IMR-90 (cell line): ENCODE measurements around the gene CEL. TPM values are rescaled to one million over a fixed set of nuclear protein-coding genes. Genes with fewer than 3 reads are reported as not detected.

Experiments
- ATAC-seq: fragments of 200-7000 bp; cut with Tn5 transposase; 2 replicates; pipeline ENCODE4 v1.9.1; 2020; ENCODE audit warnings: low read depth, mild to moderate bottlenecking, moderate library complexity
- BruUV-seq: library from RNA; stranded (reverse); fragments of 400-500 nt; replicated peaks from 2 replicates; lab custom pipeline; 2021; lab: Mats Ljungman, UMichigan
- CTCF ChIA-PET: fragments of 300-600 bp; formaldehyde crosslinking; extraction: SDS; loops from one replicate; lab custom pipeline; 2021; ENCODE audit warnings: antibody characterized with exemption; lab: Yijun Ruan, JAX
- POLR2A ChIA-PET: fragments of 300-600 bp; sonication (Branson Sonifier 250); formaldehyde crosslinking; loops from one replicate; lab custom pipeline; 2022; ENCODE audit warnings: antibody characterized with exemption; ENCODE audit not compliant: unreplicated experiment; lab: Charles Lee
- DNase-seq: peaks from one replicate; pipeline ENCODE4 v3.0.0; 2013
- H2AFZ ChIP-seq: replicated peaks from 2 replicates; pipeline ENCODE3; 2013; ENCODE audit warnings: low read length, mild to moderate bottlenecking; ENCODE audit not compliant: poor library complexity
- H2AK5ac ChIP-seq: 2 replicates; pipeline ENCODE4 v1.6.1; 2013; ENCODE audit warnings: low read depth, low read length, inconsistent platforms
- H2AK9ac ChIP-seq: replicated peaks from 2 replicates; pipeline ENCODE3; 2013; ENCODE audit warnings: mild to moderate bottlenecking, low read depth, low read length, moderate library complexity; ENCODE audit not compliant: poor library complexity
- H2BK120ac ChIP-seq: 2 replicates; pipeline ENCODE4 v1.6.1; 2013; ENCODE audit warnings: low read depth, low read length, inconsistent platforms
- H2BK15ac ChIP-seq: 3 replicates; pipeline ENCODE4 v1.6.1; 2013; ENCODE audit warnings: low read depth, low read length, inconsistent platforms
- H2BK20ac ChIP-seq: 2 replicates; pipeline ENCODE4 v1.6.1; 2013; ENCODE audit warnings: low read depth, mild to moderate bottlenecking, inconsistent platforms, low read length, moderate library complexity
- H2BK5ac ChIP-seq: 2 replicates; pipeline ENCODE4 v1.6.1; 2013; ENCODE audit warnings: mild to moderate bottlenecking, low read depth, low read length, inconsistent platforms; ENCODE audit not compliant: poor library complexity, severe bottlenecking
- H3K14ac ChIP-seq: replicated peaks from 2 replicates; pipeline ENCODE4 v1.6.1; 2013; ENCODE audit warnings: low read depth, low read length, inconsistent platforms
- H3K18ac ChIP-seq: 2 replicates; pipeline ENCODE4 v1.6.1; 2013; ENCODE audit warnings: low read depth, low read length, control low read depth
- H3K23ac ChIP-seq: 2 replicates; pipeline ENCODE4 v1.6.1; 2013; ENCODE audit warnings: low read depth, low read length, inconsistent platforms
- H3K27ac ChIP-seq: 2 replicates; pipeline ENCODE4 v1.5.1; 2013; ENCODE audit warnings: mild to moderate bottlenecking, control low read depth, low read length; ENCODE audit not compliant: insufficient read depth
- H3K27me3 ChIP-seq: 2 replicates; pipeline ENCODE4 v1.6.1; 2013; ENCODE audit warnings: low read length; ENCODE audit not compliant: control insufficient read depth, insufficient read depth
- H3K36me3 ChIP-seq: 2 replicates; pipeline ENCODE4 v1.6.1; 2013; ENCODE audit warnings: low read length, mixed read lengths; ENCODE audit not compliant: control insufficient read depth, insufficient read depth
- H3K4ac ChIP-seq: 2 replicates; pipeline ENCODE4 v1.6.1; 2013; ENCODE audit warnings: low read depth, low read length, inconsistent platforms
- H3K4me1 ChIP-seq: 2 replicates; pipeline ENCODE4 v1.6.1; 2013; ENCODE audit warnings: low read length, mixed read lengths; ENCODE audit not compliant: control insufficient read depth, insufficient read depth
- H3K4me2 ChIP-seq: 2 replicates; pipeline ENCODE4 v1.6.1; 2013; ENCODE audit warnings: low read depth, mild to moderate bottlenecking, control low read depth, low read length, moderate library complexity
- H3K4me3 ChIP-seq: 2 replicates; pipeline ENCODE4 v1.5.1; 2013; ENCODE audit warnings: low read depth, mild to moderate bottlenecking, control low read depth, low read length, moderate library complexity; ENCODE audit not compliant: insufficient read depth
- H3K56ac ChIP-seq: 2 replicates; pipeline ENCODE4 v1.6.1; 2013; ENCODE audit warnings: low read length, inconsistent platforms; ENCODE audit not compliant: insufficient read depth; ENCODE audit errors: extremely low read depth
- H3K79me1 ChIP-seq, 2 experiments: 2 replicates each; pipeline ENCODE4 v1.6.1; 2013; ENCODE audit warnings: low read length in 2 of 2, inconsistent platforms in 1 of 2, low read depth in 1 of 2
- H3K9ac ChIP-seq: 2 replicates; pipeline ENCODE4 v1.6.1; 2013; ENCODE audit warnings: low read depth, low read length, control low read depth
- H3K9me1 ChIP-seq: 2 replicates; pipeline ENCODE4 v1.6.1; 2013; ENCODE audit warnings: low read length, inconsistent platforms; ENCODE audit not compliant: insufficient read depth
- H3K9me3 ChIP-seq: 2 replicates; pipeline ENCODE4 v1.6.1; 2013; ENCODE audit warnings: low read length; ENCODE audit not compliant: control insufficient read depth, insufficient read depth
- H4K20me1 ChIP-seq: 2 replicates; pipeline ENCODE4 v1.6.1; 2013; ENCODE audit warnings: low read length, inconsistent platforms; ENCODE audit not compliant: insufficient read depth
- H4K5ac ChIP-seq: 2 replicates; pipeline ENCODE4 v1.6.1; 2013; ENCODE audit warnings: mild to moderate bottlenecking, low read depth, low read length, control low read depth
- H4K8ac ChIP-seq, 2 experiments: 2 replicates each; pipeline ENCODE4 v1.6.1; 2013; ENCODE audit warnings: low read depth in 2 of 2, low read length in 2 of 2, control low read depth in 1 of 2, inconsistent platforms in 1 of 2
- H4K91ac ChIP-seq: 2 replicates; pipeline ENCODE4 v1.6.1; 2013; ENCODE audit warnings: low read depth, low read length, inconsistent platforms; ENCODE audit not compliant: insufficient read depth
- BHLHE40 ChIP-seq: fragments of 150-350 bp; IDR thresholded peaks from 2 replicates; pipeline ENCODE4 v1.6.1; 2016; ENCODE audit warnings: mild to moderate bottlenecking, low read depth, low read length
- CHD1 ChIP-seq: IDR thresholded peaks from 2 replicates; pipeline ENCODE4 v1.6.1; 2012; ENCODE audit warnings: low read depth, low read length, improper control_type of control experiment
- MAZ ChIP-seq: IDR thresholded peaks from 2 replicates; pipeline ENCODE4 v1.6.1; 2012; ENCODE audit warnings: low read depth, mild to moderate bottlenecking, low read length, improper control_type of control experiment, moderate library complexity, borderline replicate concordance
- MXI1 ChIP-seq: IDR thresholded peaks from 2 replicates; pipeline ENCODE4 v1.6.1; 2012; ENCODE audit warnings: low read depth, mild to moderate bottlenecking, low read length, moderate library complexity, borderline replicate concordance
- NFE2L2 ChIP-seq: fragments of 150-350 bp; IDR thresholded peaks from 2 replicates; pipeline ENCODE4 v1.6.1; 2016; ENCODE audit warnings: low read depth, mild to moderate bottlenecking, low read length
- RCOR1 ChIP-seq: IDR thresholded peaks from 2 replicates; pipeline ENCODE4 v1.6.1; 2012; ENCODE audit warnings: mild to moderate bottlenecking, low read length, improper control_type of control experiment; ENCODE audit not compliant: insufficient replicate concordance
- WGBS, 2 experiments: methylation state at CpG; one replicate each; pipeline versions ENCODE4 v1.1.5 to v1.1.7; 2013; ENCODE audit warnings: missing lambda C conversion rate in 2 of 2; ENCODE audit not compliant: insufficient read length in 1 of 2; ENCODE audit errors: extremely low coverage in 2 of 2; 5-methylcytosine and 5-hydroxymethylcytosine counted together
- dilution Hi-C: fragments of 300-500 bp; cut with HindIII; formaldehyde crosslinking; loops from one replicate; pipeline ENCODE4 v1.14.3; 2018; ENCODE audit warnings: low sequenced_read_pairs; ENCODE audit not compliant: unreplicated experiment
- in situ Hi-C: fragments of 300-500 bp; cut with MboI; formaldehyde crosslinking; loops from 3 replicates; pipeline ENCODE4 v1.14.3; 2019; ENCODE audit warnings: low sequenced_read_pairs, inconsistent platforms, mixed read lengths
- intact Hi-C: fragments of 100-400 bp; cut with micrococcal nuclease; formaldehyde crosslinking; loops from 2 replicates; pipeline ENCODE4 v1.10.0; 2022
- polyA plus RNA-seq, 3 experiments: library from polyadenylated mRNA; depleted of rRNA; stranded (reverse); fragments of >200 nt; gene quantifications; 2 replicates each; pipeline ENCODE4 v1.2.3, GENCODE V29; 2012; ENCODE audit warnings: low replicate concordance in 1 of 3
- total RNA-seq: library from RNA; depleted of rRNA; stranded (reverse); fragments of >200 nt; gene quantifications from 2 replicates; pipeline ENCODE4 v1.2.3, GENCODE V29; 2012

CEL gene
- total and polyA plus RNA-seq, 2 of the 4 experiments (the other 2 are of a cell fraction), result under 0.01 to 0.75 TPM

- no peak for TF ChIP-seq RCOR1
Observed at GRCh38 chr9:133114886-133115603, 53.3 kb downstream of the CEL start (continued).

GRCh38 chr9:133115604-133116345 lies 54.0 kb downstream of the CEL start:
- H3K4me1 ChIP-seq, result peaks cover 35% of the 10 kb centered on the region

More at GRCh38 chr9:133115604-133116345, 54.0 kb downstream of the CEL start:
- ChIA-PET CTCF (no interaction called here), POLR2A (no interaction called here)
- no peak overlapping the region for H3K14ac ChIP-seq
- no peak overlapping the region for H3K27ac ChIP-seq
- no peak overlapping the region for H4K5ac ChIP-seq
- H3K4ac ChIP-seq, result no peak overlapping the region
- peaks cover 23% of the 10 kb centered on the region for H3K9me1 ChIP-seq
- H2BK120ac ChIP-seq, result no peak overlapping the region
- peaks cover 73% of the 10 kb centered on the region for H4K20me1 ChIP-seq
- no peaks in the 10 kb centered on the region for H3K9me3 ChIP-seq
- 84% methylated on average over 18 of the region's 32 CpGs; no CpG with 5 or more reads in 1 of the 2 experiments for WGBS, 2 experiments
- no peak overlapping the region for H2BK15ac ChIP-seq
- peaks cover 33 to 87% of the 10 kb centered on the region in 2 experiments for H3K79me1 ChIP-seq
- H2BK5ac ChIP-seq, result no peak overlapping the region
- H3K56ac ChIP-seq, result no peak overlapping the region
- H2BK20ac ChIP-seq, result no peak overlapping the region
- BruUV-seq, result no TSS peak
- ATAC-seq (no peak), DNase-seq (peak; percentile 63)
- H3K4me2 ChIP-seq, result no peak overlapping the region
- intact Hi-C loops (no loop called here), dilution Hi-C loops (no loop called here), in situ Hi-C loops (no loop called here)
- H3K4me3 ChIP-seq, result no peak overlapping the region
- no peak overlapping the region for H3K18ac ChIP-seq
- no peaks in the 10 kb centered on the region for H3K27me3 ChIP-seq
- peak overlapping the region; percentile 47 for H2AFZ ChIP-seq
- no peak overlapping the region for H3K23ac ChIP-seq
- TF ChIP-seq BHLHE40 (no peak), MXI1 (no peak), NFE2L2 (no peak), MAZ (no peak), CHD1 (no peak)
- no peak overlapping the region for H4K91ac ChIP-seq
- no peak overlapping the region; the same call in 1 of the 2 replicates for H2AK5ac ChIP-seq
- H3K9ac ChIP-seq, result no peak overlapping the region
- H2AK9ac ChIP-seq, result peak overlapping the region; percentile 79
- no peak overlapping the region for H4K8ac ChIP-seq
- 0 out of 2 replicates have a peak, but pooled peaks cover 3% of the 10 kb centered on the region for H3K36me3 ChIP-seq
